Astrocyte (in vitro differentiated cells and primary cell): Measurements from ENCODE around the gene ACSM5. TPM values are rescaled to one million over a fixed set of nuclear protein-coding genes. Genes with fewer than 3 reads are reported as not detected.
"Not testable (repeated sequence)": the region's sequence is repeated elsewhere in the genome, so short reads cannot be mapped to it uniquely, and the experiment has no call there.

ENCODE experiments used
- DNase-seq: peaks from one replicate; pipeline ENCODE4 v3.0.0-alpha.2; 2010; ENCODE audit warnings: low read depth
- FAIRE-seq: peaks from 2 replicates; lab custom pipeline; 2011; peaks lifted over from hg19 to GRCh38; lab: Jason Lieb, UNC
- H2AFZ ChIP-seq: 2 replicates; pipeline ENCODE4 v1.6.0; 2012; ENCODE audit warnings: low read depth, low read length, inconsistent platforms
- H3K27ac ChIP-seq: 2 replicates; pipeline ENCODE4 v1.5.1; 2011; ENCODE audit warnings: low read depth, low read length, inconsistent platforms
- H3K27me3 ChIP-seq: 2 replicates; pipeline ENCODE4 v1.6.0; 2011; ENCODE audit warnings: low read length, inconsistent platforms; ENCODE audit not compliant: insufficient read depth
- H3K36me3 ChIP-seq: 2 replicates; pipeline ENCODE4 v1.5.1; 2011; ENCODE audit warnings: low read length, inconsistent platforms; ENCODE audit not compliant: insufficient read depth
- H3K4me1 ChIP-seq: 2 replicates; pipeline ENCODE4 v1.5.1; 2011; ENCODE audit warnings: low read length, inconsistent platforms; ENCODE audit not compliant: insufficient read depth
- H3K4me2 ChIP-seq: 2 replicates; pipeline ENCODE4 v1.6.0; 2012; ENCODE audit warnings: low read length, inconsistent platforms
- H3K4me3 ChIP-seq: 2 replicates; pipeline ENCODE4 v1.5.1; 2011; ENCODE audit warnings: low read depth, mild to moderate bottlenecking, low read length, inconsistent platforms; ENCODE audit not compliant: insufficient read depth
- H3K79me2 ChIP-seq: 2 replicates; pipeline ENCODE4 v1.6.0; 2012; ENCODE audit warnings: mild to moderate bottlenecking, low read length, inconsistent platforms; ENCODE audit not compliant: insufficient read depth
- H3K9ac ChIP-seq: 2 replicates; pipeline ENCODE4 v1.6.0; 2012; ENCODE audit warnings: mild to moderate bottlenecking, low read length, inconsistent platforms
- H3K9me3 ChIP-seq: 2 replicates; pipeline ENCODE4 v1.5.1; 2012; ENCODE audit warnings: low read depth, mild to moderate bottlenecking, low read length, inconsistent platforms; ENCODE audit not compliant: insufficient read depth
- H4K20me1 ChIP-seq: 2 replicates; pipeline ENCODE4 v1.6.0; 2012; ENCODE audit warnings: low read length, inconsistent platforms; ENCODE audit not compliant: insufficient read depth
- H3K27ac Mint-ChIP-seq: one replicate; pipeline ENCODE4 v1.8.0; 2021; ENCODE audit warnings: mild to moderate bottlenecking, mixed read lengths; ENCODE audit not compliant: unreplicated experiment
- H3K27me3 Mint-ChIP-seq: one replicate; pipeline ENCODE4 v1.8.0; 2021; ENCODE audit warnings: low read depth, mixed read lengths; ENCODE audit not compliant: unreplicated experiment
- H3K36me3 Mint-ChIP-seq: one replicate; pipeline ENCODE4 v1.8.0; 2021; ENCODE audit warnings: low read depth, mixed read lengths; ENCODE audit not compliant: unreplicated experiment
- H3K4me1 Mint-ChIP-seq: one replicate; pipeline ENCODE4 v1.8.0; 2021; ENCODE audit warnings: low read depth, mixed read lengths; ENCODE audit not compliant: unreplicated experiment
- H3K4me3 Mint-ChIP-seq: one replicate; pipeline ENCODE4 v1.8.0; 2021; ENCODE audit warnings: mild to moderate bottlenecking, moderate library complexity, mixed read lengths; ENCODE audit not compliant: unreplicated experiment
- H3K9me3 Mint-ChIP-seq: one replicate; pipeline ENCODE4 v1.8.0; 2021; ENCODE audit warnings: mild to moderate bottlenecking, mixed read lengths; ENCODE audit not compliant: unreplicated experiment
- total RNA-seq: library from RNA; stranded (reverse); gene quantifications from 2 replicates; pipeline ENCODE4 v1.2.1, GENCODE V29; 2021

The ACSM5 gene
- total RNA-seq, 1 donor from 2014 or later: not detected

GRCh38 chr16:20459227-20459626 is 49.9 kb downstream of the ACSM5 start:
- not testable (repeated sequence) for FAIRE-seq, H3K27me3 ChIP-seq, H3K27me3 Mint-ChIP-seq, H3K9me3 ChIP-seq, H2AFZ ChIP-seq, H3K4me3 Mint-ChIP-seq, H3K27ac ChIP-seq, H3K4me1 ChIP-seq, H3K9me3 Mint-ChIP-seq, DNase-seq, H4K20me1 ChIP-seq, H3K36me3 ChIP-seq, H3K27ac Mint-ChIP-seq, H3K4me2 ChIP-seq, H3K9ac ChIP-seq, H3K36me3 Mint-ChIP-seq, H3K79me2 ChIP-seq, H3K4me1 Mint-ChIP-seq, H3K4me3 ChIP-seq

- not testable (repeated sequence) for H3K4me1 Mint-ChIP-seq, H3K4me1 ChIP-seq, H3K4me2 ChIP-seq, H3K27me3 Mint-ChIP-seq, H4K20me1 ChIP-seq, FAIRE-seq, H3K4me3 ChIP-seq, H3K36me3 Mint-ChIP-seq, DNase-seq, H3K27ac ChIP-seq, H3K9ac ChIP-seq, H3K9me3 Mint-ChIP-seq, H2AFZ ChIP-seq, H3K9me3 ChIP-seq, H3K27ac Mint-ChIP-seq, H3K27me3 ChIP-seq, H3K36me3 ChIP-seq, H3K4me3 Mint-ChIP-seq, H3K79me2 ChIP-seq
Observed at GRCh38 chr16:20460313-20460712, 51.0 kb downstream of the ACSM5 start.

- not testable (repeated sequence) for FAIRE-seq, H3K27ac ChIP-seq, H3K4me1 Mint-ChIP-seq, H4K20me1 ChIP-seq, H3K27ac Mint-ChIP-seq, H3K4me1 ChIP-seq, DNase-seq, H3K9me3 ChIP-seq, H3K4me2 ChIP-seq, H2AFZ ChIP-seq, H3K4me3 Mint-ChIP-seq, H3K4me3 ChIP-seq, H3K27me3 ChIP-seq, H3K36me3 Mint-ChIP-seq, H3K36me3 ChIP-seq, H3K9me3 Mint-ChIP-seq, H3K9ac ChIP-seq, H3K79me2 ChIP-seq
- H3K27me3 Mint-ChIP-seq: peaks cover 13% of the 10 kb centered on the region
Observed at GRCh38 chr16:20468954-20469353, 59.6 kb downstream of the ACSM5 start.

GRCh38 chr16:20469930-20470329 is 60.6 kb downstream of the ACSM5 start:
- not testable (repeated sequence) for H3K9me3 Mint-ChIP-seq, FAIRE-seq
- H3K27me3 Mint-ChIP-seq: peaks cover 16% of the 10 kb centered on the region

GRCh38 chr16:20470732-20471131 is 61.4 kb downstream of the ACSM5 start:
- not testable (repeated sequence) for H3K4me3 Mint-ChIP-seq, H3K27me3 ChIP-seq, FAIRE-seq, H3K36me3 Mint-ChIP-seq, DNase-seq, H3K4me1 ChIP-seq, H3K27ac Mint-ChIP-seq, H3K9ac ChIP-seq, H3K27ac ChIP-seq, H3K36me3 ChIP-seq, H3K4me1 Mint-ChIP-seq, H2AFZ ChIP-seq, H3K4me3 ChIP-seq, H3K9me3 Mint-ChIP-seq, H3K9me3 ChIP-seq, H4K20me1 ChIP-seq, H3K79me2 ChIP-seq, H3K4me2 ChIP-seq
- H3K27me3 Mint-ChIP-seq: peaks cover 17% of the 10 kb centered on the region

More at GRCh38 chr16:20469930-20470329, 60.6 kb downstream of the ACSM5 start:
- not testable (repeated sequence) for H3K79me2 ChIP-seq, H3K27ac ChIP-seq, H3K9me3 ChIP-seq, H3K27ac Mint-ChIP-seq, H3K27me3 ChIP-seq, H3K4me3 ChIP-seq, H3K9ac ChIP-seq, H4K20me1 ChIP-seq, H3K4me2 ChIP-seq, H3K36me3 Mint-ChIP-seq, H3K4me1 Mint-ChIP-seq, H3K36me3 ChIP-seq, H3K4me1 ChIP-seq, H2AFZ ChIP-seq, DNase-seq, H3K4me3 Mint-ChIP-seq

- not testable (repeated sequence) for H4K20me1 ChIP-seq, H3K4me1 Mint-ChIP-seq, H3K9me3 Mint-ChIP-seq, H3K4me3 Mint-ChIP-seq, H3K36me3 Mint-ChIP-seq, H3K27ac Mint-ChIP-seq, H3K4me1 ChIP-seq, H3K79me2 ChIP-seq, H3K4me3 ChIP-seq, H3K4me2 ChIP-seq, FAIRE-seq, H3K27ac ChIP-seq, H2AFZ ChIP-seq, H3K9me3 ChIP-seq, H3K36me3 ChIP-seq, H3K27me3 ChIP-seq, H3K9ac ChIP-seq, DNase-seq
- peaks cover 22% of the 10 kb centered on the region for H3K27me3 Mint-ChIP-seq
Observed at GRCh38 chr16:20477188-20477744, 67.9 kb downstream of the ACSM5 start.
